ENCODE measurements around the gene MB21D2. TPM values are rescaled to one million over a fixed set of nuclear protein-coding genes. Genes with fewer than 3 reads are reported as not detected.

MB21D2 gene
- total RNA-seq, 6 donors from 2014 or later, result 4.6 to 8.0 (median 5.3) TPM

DNA sequence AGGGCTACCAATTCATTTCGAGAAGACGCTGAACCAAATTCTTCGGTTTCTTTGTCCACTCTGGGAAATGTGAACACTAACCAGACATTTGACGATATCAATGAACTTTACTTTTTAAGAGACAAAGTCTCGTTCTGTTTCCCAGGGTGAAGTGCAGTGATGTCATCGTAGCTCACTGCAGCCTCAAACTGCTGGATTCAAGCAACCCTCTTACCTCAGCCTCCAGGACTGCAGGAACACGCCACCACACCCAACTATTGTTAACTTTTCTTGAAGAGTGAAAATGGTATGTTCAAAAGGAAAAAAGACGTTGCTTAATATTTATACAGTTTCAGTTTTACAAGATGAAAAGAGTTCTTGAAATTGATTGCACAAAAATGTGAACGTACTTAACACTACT, 30.6 kb downstream of the MB21D2 start:
- H3K27ac ChIP-seq, result no peak overlapping the region
- DNase-seq (peak in 1 of 2 donors; percentile 71), ATAC-seq (ENCODE audit: low FRiP score in 2 of 2) (peak; percentile 71 to 90)
- H3K27me3 ChIP-seq, result no peaks in the 10 kb centered on the region
- no peaks in the 10 kb centered on the region for H3K36me3 ChIP-seq
- 56 to 71% methylated on average over 9 of the region's 9 CpGs for WGBS, 2 donors
- no peaks in the 10 kb centered on the region for H3K9me3 ChIP-seq
- no peak overlapping the region for H3K4me3 ChIP-seq
- H3K4me1 ChIP-seq, result peaks cover 2 to 11% (median 10%) of the 10 kb centered on the region in 4 donors
- TF ChIP-seq EP300 (IDR thresholded peaks at IDR 0.05) (peak in 1 of 4 donors; percentile 35), POLR2A (IDR thresholded peaks at IDR 0.05) (no peak)

DNA sequence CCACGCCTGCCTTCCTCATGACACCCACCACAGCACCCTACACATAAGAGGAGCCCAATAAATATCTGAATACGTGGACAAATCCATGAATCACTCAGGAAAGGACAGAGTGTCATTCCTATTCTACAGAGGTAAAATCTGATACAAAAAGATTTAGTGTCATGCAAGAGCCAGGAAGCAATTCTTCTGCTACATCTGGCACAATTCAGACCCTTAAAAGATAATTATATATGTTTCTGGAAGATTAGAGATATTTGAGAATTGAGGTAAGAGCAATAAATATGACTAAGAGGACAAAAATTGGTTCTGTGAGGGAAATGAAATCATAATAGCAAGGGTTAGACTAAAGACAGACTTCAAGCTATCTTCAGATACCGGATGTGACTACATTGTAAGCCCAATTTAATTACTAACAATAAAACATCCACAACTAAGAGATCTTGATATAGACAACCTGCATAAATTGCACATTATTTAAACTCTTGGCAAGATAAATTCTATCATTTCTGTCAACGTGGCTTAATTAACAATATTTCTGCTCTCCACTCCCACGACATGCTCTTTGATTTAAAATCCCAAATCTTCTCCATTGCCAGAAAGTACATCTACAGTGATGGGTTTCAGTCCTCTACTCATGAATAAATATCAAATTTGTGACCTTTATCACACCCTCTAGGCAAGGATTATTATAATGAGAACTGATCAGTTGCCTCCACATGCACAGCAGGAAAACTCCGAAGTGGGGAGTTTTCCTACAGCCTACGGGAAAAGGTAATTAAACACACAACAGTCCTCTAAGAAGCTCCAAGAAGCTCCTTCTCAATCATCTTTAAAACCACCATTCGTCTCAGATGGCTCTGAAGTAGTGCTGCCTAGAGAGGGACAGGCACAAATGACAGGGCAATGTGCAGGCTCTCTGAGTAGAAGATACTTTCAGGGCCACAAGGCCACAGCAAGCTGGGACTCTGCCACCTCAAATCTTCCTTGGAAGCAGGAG, 32.6 kb downstream of the MB21D2 start:
- H3K27me3 ChIP-seq, result no peaks in the 10 kb centered on the region
- no peaks in the 10 kb centered on the region for H3K9me3 ChIP-seq
- 66 to 75% methylated on average over 8 of the region's 8 CpGs for WGBS, 2 donors
- ATAC-seq (ENCODE audit: low FRiP score in 2 of 2) (no peak), DNase-seq (no peak)
- H3K36me3 ChIP-seq, result no peaks in the 10 kb centered on the region
- H3K4me3 ChIP-seq, result no peak overlapping the region
- TF ChIP-seq EP300 (IDR thresholded peaks at IDR 0.05) (no peak), POLR2AphosphoS5 (IDR thresholded peaks at IDR 0.05) (no peak), POLR2A (IDR thresholded peaks at IDR 0.05) (no peak)
- TF ChIP-seq, protein P1, sequence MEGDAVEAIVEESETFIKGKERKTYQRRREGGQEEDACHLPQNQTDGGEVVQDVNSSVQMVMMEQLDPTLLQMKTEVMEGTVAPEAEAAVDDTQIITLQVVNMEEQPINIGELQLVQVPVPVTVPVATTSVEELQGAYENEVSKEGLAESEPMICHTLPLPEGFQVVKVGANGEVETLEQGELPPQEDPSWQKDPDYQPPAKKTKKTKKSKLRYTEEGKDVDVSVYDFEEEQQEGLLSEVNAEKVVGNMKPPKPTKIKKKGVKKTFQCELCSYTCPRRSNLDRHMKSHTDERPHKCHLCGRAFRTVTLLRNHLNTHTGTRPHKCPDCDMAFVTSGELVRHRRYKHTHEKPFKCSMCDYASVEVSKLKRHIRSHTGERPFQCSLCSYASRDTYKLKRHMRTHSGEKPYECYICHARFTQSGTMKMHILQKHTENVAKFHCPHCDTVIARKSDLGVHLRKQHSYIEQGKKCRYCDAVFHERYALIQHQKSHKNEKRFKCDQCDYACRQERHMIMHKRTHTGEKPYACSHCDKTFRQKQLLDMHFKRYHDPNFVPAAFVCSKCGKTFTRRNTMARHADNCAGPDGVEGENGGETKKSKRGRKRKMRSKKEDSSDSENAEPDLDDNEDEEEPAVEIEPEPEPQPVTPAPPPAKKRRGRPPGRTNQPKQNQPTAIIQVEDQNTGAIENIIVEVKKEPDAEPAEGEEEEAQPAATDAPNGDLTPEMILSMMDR (IDR thresholded peaks at IDR 0.05), result no peak
- no peak overlapping the region for H3K27ac ChIP-seq
- peaks cover 4 to 11% (median 10%) of the 10 kb centered on the region in 4 donors for H3K4me1 ChIP-seq

DNA sequence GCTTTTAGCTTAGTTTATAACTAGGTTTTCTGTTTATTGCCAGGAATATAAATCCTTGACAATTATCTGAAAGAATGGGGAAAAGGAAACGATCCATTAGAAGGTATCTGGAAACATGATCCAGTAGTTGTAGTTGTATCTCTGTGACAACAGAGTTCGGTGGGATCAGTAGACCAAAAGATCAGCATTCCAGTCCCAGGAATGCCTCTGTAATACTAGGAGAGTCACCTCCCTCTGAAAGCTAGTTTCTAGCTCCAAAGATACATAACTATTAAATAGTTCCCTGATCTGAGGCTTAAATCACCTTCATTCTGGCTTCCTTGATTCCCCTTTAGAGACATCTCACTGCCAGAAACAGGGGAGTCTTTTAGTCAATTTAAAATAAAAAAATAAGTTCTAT, 34.1 kb downstream of the MB21D2 start:
- Histone ChIP-seq H3K4me1 (peaks cover 0 to 7% (median 2%) of the 10 kb centered on the region in 4 donors), H3K27me3 (no peaks in the 10 kb centered on the region), H3K9me3 (no peaks in the 10 kb centered on the region), H3K27ac (no peak overlapping the region), H3K36me3 (no peaks in the 10 kb centered on the region), H3K4me3 (no peak overlapping the region)
- ATAC-seq (ENCODE audit: low FRiP score in 2 of 2) (no peak), DNase-seq (no peak)
- TF ChIP-seq POLR2AphosphoS5 (IDR thresholded peaks at IDR 0.05), result no peak
- TF ChIP-seq EP300 (IDR thresholded peaks at IDR 0.05), result no peak
- TF ChIP-seq POLR2A (IDR thresholded peaks at IDR 0.05), result no peak
- TF ChIP-seq, protein P1 (IDR thresholded peaks at IDR 0.05), result no peak
- WGBS, 2 donors, result 70 to 85% methylated on average over 2 of the region's 2 CpGs

DNA sequence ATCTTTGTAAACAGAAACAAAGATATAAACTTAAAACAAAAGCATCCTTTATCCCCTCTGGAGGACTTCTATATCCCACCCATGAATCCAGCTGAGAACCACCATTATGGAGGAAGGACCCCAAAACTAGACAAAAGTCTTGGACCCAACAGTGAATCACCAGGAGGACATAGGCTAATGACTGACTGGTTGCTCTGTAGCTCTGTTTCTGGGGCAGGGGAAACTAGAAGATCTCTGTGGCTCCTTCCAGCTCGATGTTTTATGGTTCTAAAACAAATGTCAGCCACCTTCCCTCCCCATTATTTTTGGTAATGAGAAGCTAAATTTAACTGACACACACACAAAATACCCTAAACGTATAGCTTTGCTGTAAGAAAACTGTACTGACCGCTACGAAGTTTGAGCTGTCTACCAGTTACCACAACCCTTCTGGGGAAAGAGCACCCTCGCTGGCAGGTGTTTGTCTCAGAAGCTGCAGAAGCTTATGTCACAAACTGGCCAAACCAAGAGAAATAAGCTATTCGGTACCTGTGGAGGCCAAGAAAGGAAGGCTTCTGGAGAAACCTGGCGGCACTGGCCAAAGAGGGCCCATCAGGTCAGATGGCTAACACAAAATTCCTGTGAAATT, 36.4 kb downstream of the MB21D2 start:
- WGBS, 2 donors, result 78 to 80% methylated on average over 7 of the region's 7 CpGs
- ATAC-seq (ENCODE audit: low FRiP score in 2 of 2), result no peak

More for the DNA sequence above, 36.4 kb downstream of the MB21D2 start:
- H3K4me1 ChIP-seq, result peaks cover 0 to 2% (median 0%) of the 10 kb centered on the region in 4 donors
- H3K4me3 ChIP-seq, result no peak overlapping the region
- no peaks in the 10 kb centered on the region for H3K27me3 ChIP-seq
- TF ChIP-seq POLR2A (IDR thresholded peaks at IDR 0.05) (no peak), EP300 (IDR thresholded peaks at IDR 0.05) (no peak), POLR2AphosphoS5 (IDR thresholded peaks at IDR 0.05) (no peak)
- TF ChIP-seq, protein P1 (IDR thresholded peaks at IDR 0.05), result no peak
- H3K36me3 ChIP-seq, result no peaks in the 10 kb centered on the region
- no peak overlapping the region for H3K27ac ChIP-seq
- no peaks in the 10 kb centered on the region for H3K9me3 ChIP-seq
- DNase-seq, result no peak

All from upper lobe of left lung (tissue), 6 donors.